DMS153 (cell line): Measurements from ENCODE around the gene CTU2.

Experiments used
- DNase-seq: peaks from one replicate; lab custom pipeline; 2025; lab: John Stamatoyannopoulos, UW

Gene CTU2

DNA sequence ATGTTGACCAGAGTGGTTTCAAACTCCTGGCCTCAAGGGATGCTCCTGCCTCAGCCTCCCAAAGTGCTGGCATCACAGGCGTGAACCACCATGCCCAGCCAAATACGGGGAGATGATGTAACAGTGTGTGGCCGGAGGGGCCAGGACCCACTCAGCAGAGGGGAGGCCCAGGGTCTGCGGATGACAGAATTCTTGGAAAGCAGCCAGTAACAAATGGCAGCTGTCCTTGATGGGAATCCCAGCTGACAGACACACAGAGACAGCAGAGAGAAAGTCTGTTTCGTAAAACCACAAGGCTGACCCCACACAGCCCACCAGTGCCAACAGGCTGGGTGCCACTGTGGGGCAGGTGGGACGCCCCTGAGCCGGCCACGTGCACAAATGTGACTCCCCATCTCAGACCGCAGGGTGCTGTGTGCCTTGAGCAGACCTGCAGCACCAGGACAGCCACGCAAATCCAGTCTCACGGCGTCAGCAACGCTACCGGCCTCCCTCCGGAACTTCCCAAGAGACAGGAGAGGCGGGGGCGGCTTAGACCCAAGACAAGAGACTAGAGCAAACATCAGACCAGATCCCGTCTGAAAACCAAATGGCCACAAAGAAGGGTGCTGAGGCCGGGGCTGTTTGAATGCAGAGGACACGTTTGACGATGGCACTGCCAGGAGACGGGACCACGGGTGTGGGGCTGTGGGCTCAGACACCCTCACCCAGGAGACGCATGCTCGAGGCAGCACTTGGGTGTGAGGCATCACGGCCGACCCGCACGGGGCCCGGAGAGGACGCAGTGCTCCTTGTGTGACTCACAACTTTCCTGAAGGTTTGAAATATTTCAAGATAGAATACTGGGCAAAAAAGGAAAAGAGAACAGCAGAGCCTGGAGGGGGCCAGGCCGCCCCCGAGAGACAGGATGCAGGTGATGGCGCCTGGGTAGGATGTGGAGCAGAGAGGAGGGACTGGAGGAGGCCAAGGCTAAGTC, 24.6 kb downstream of the CTU2 start:
- no peak for DNase-seq

DNA sequence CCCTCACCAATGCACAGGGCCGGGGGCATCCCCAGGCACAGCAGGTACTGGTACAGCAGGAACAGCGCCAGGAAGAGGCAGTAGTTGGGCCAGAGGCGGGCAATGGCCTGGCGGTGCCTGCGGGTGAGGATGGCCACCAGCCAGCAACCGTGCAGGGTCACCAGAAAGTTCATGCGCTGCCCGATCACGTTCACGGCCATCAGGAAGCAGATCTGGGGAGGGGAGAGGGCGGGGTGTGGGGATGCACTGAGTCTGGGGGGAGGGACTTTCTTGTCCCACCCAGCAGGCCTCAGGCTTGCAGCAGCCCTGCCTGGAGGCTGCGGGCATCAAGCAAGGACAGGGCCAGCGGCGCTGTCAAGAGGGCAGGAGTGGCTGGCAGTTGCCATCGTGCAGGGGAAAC, 25.4 kb downstream of the CTU2 start:
- no peak for DNase-seq

DNA sequence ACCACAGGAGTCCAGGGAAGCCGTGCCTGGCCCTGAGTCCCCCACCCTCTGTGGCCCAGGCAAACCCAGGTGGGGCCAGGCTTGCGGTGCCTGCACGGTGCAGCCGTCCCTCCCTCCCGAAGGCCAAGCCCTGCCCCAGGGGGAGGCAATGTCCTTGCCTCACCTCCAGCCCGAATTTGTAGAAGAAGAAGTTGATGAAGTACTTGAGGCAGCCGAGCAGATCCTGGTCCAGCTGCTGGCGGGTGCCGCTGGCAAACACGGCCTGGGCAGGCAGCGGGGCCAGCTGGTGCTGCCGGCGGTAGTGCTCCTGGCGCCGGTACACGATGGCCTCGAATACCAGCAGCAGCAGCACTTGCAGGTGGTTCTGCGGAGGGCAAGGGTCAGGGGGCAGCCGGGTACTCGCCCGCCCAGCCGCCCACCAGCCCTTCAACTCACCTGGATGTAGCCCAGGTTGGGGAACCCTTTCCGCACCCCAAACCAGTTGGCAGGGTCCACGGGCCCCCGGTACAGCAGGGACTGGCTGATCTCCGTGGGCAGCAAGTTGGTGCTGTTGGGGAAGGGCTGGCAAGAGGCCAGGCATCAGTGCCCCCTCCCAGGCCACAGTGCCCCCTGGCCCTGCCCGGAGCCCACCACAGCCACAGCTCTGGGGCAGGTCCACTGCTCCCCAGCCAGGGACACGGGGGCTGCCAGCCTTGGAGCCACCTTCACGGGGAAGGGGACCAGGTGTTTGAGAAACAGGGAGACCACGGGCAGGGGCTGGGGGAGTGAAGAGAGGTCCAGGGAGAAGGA, 26.1 kb downstream of the CTU2 start:
- DNase-seq = no peak

DNA sequence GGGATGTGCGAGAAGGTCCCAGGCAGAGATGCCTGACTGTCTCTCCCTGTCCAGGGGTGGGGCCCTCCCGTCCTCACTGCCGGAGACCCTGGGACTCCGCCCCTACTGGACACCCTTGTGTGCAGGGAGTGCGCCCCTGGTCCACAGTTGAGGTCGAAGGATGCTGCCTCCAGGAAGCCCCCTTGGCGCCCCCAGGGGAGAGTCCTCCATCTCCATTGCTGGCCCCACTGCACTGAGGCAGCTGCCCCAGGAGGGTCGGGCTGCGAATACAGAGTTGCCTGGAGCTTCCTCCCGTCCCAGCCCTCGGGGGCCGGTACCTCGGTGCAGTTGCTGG, 26.6 kb downstream of the CTU2 start:
- no peak for DNase-seq

DNA sequence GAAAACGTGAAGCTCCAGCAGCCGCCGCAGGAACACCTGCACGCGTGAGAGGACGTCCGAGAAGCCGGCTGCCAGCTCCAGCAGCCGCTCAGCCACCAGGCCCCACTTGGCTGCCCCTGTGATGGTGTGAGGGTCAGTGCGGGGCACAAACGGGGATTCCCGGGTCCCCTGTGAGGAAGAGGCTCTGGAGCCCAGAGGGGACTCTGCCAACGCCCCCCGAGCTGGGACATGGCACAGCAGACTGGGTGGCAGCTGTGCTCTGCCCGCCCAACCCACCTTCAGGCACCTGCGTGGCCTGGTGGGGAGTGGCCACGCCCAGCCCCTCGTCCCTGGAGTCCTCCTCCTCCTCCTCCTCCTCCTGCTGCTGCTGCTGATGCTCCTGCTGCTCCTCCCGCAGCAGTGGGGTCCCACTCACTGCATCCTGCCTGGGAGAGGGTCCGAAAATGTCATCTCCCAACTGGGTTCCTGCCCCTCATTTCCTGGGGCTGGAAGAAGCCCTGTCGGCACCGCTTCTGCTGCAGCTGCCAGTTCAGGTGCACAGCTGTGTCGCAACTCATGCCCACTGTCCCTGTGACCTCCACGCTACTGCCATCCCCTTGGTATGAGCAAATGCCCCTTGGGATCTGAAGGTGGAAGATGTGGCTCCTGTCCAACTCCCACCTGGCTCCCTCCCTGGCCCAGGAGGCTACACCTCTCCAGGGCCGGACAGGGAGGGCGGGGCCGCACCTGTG, 27.5 kb downstream of the CTU2 start:
- DNase-seq = no peak

DNA sequence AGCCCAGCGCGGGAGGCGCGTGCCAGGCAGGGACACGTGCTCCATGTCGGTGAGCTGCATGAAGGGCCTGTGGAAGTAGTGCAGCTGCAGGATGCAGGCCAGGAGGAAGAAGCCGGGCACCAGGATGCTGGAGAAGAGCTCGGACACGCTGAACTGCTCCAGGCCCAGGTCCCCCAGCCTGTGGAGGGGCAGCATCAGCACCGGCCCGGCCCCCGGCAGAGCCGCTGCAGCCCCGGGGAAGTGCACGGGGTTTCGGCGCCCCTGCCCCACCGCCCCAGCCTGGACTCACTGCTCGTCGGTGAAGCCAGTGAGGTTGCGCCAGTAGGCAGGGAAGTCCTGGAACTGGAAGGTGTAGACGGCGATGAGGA, 28.0 kb downstream of the CTU2 start:
- peak; percentile 47 for DNase-seq

DNA sequence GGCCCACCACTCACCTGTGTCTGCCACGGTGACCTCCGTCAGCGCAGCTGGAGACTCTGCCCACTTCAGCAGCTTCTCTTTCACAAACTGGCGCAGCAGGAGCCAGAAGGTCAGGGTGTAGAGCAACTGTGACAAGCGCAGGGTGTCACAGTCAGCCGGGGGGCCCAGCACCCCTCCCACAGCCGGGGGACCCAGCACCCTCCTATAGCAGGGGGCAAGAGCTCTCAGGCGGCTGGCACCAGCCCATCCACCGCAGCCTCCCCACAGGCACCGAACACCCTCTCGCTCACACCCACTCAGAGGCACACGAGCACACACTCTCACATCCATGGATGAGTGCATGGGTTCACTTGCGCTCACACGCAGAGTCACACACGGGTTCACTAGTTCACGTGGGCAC, 28.8 kb downstream of the CTU2 start:
- DNase-seq = no peak

DNA sequence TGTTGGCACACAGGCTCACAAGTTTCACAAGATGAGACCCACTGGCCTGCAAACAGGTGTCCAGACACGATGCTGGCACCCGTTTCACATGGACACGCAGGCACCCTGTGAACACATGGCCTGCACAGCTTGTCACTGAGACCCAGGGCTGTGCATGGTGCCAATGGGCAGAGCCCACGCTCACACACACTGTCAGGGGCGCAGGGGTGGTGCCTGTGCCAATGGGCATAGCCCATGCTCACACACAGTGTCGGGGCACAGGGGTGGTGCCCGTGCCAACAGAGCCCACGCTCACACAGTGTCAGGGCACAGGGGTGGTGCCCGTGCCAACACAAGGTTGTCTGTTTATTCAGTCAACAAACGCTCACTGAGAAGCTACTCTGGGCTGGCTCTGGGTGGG, 29.3 kb downstream of the CTU2 start:
- no peak for DNase-seq

DNA sequence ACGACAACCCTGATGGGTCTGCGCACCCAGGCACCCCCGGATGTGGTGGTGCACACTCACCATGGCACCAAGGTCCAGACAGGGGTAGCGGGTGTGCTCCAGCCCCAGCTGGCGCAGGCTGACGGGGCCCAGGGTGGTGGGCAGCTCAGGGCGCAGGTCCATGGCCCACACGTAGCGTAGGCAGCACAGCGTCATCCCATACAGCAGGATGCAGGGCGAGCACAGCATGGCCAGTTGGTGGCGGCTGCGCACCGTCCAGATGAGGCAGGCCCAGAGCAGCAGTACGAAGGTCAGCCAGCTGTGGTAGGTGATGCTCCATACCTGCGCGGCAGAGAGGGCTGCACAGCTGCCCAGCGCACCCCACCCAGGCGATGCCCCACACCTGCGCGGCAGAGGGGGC, 29.8 kb downstream of the CTU2 start:
- DNase-seq = no peak

DNA sequence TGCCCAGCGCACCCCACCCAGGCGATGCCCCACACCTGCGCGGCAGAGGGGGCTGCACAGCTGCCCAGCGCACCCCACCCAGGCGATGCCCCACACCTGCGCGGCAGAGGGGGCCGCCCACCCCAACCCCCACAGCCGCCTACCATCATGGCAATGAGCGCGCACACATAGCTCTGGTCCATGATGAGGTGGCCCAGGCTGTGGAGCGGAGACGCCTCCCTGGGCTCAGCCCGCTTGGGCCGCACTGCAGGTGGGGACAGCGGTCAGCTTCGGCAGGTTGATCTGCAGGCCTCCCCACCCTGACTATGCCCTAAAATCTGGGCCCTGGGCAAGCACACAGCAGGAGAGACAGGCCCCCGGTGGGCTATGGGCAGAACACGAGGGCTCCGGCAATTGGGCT, 30.2 kb downstream of the CTU2 start:
- no peak for DNase-seq

DNA sequence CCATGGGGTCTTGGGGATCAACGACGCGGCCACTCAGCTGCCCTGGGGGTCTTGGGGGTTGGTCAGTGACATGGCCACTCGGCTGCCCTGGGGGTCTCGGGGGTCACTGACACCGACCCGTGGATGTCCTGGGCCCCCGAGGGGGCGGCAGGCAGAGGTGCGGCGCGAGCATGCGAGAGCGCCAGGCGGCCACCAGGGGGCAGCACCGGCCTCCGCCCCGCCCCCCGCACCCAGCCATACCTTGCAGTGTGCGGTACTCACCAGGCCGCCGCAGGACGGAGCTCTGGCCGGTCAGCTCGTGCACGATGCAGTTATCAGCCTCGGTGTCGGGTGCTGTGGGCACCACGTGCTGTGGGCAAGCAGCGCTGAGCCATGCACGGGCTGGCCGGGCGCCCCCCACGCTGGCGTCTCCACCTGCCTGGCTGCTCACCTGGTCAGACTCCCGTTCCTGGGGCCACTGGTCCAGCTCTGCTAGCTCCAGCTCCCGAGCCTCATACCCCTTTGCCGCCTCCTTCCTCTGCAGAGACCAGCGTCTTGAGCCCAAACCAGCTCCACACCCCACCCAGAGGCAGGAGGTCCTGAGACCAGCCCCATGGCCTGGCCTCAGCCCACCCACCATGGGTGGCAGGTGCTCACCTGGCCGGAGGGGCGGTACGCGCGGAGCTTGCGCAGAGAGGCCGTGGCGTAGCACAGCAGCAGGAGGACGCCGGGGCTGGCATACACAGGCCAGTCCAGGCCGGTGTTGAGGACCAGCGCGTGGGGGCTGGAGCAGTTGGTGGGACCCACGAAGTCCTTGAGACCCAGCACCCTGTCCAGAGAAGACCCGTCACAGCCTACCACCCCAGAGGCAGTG, 31.2 kb downstream of the CTU2 start:
- DNase-seq = peak; percentile 30

DNA sequence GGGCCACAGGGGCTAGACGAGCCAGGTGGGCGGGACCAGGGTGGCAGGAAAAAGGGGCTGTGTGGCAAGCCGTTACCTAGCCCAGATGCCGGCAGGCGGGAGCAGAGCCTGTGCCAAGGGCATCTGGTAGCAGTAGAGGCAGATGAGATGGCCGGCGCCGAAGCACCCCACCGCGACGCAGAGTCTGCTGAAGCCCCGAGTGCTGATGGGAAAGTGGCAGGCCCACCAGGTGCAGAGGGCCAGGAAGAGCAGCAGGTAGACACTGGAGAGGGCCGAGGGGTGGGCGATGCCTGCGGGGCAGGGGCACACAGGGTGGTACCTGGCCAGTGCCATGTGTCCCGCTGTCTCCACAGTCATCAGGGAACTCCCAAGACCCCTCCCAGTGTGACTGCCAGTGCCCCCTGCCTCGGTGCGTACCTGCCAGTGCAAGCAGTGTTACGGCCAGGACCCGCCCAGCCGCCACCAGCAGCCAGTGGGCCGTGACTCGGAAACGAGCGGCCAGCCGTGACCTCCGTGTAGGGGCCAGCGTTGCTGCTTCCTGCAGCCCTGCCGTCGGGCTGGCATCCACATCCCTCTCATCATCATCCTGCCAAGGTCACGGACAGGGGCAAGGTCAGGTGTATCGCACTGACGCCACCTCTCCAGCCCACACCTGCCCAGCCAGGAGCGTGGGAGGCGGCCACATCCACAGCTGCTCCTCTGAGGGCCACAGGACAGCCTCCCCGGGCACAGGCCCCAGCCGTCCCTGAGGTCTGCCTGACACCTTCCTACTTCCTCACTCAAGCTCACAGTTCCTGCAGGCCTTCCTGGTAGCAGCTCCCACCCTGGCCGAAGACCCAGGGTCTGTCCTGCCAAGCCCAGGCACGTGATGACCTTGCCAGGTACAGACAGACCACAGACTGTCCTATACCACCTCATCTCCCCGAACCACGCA, 32.1 kb downstream of the CTU2 start:
- no peak for DNase-seq

DNA sequence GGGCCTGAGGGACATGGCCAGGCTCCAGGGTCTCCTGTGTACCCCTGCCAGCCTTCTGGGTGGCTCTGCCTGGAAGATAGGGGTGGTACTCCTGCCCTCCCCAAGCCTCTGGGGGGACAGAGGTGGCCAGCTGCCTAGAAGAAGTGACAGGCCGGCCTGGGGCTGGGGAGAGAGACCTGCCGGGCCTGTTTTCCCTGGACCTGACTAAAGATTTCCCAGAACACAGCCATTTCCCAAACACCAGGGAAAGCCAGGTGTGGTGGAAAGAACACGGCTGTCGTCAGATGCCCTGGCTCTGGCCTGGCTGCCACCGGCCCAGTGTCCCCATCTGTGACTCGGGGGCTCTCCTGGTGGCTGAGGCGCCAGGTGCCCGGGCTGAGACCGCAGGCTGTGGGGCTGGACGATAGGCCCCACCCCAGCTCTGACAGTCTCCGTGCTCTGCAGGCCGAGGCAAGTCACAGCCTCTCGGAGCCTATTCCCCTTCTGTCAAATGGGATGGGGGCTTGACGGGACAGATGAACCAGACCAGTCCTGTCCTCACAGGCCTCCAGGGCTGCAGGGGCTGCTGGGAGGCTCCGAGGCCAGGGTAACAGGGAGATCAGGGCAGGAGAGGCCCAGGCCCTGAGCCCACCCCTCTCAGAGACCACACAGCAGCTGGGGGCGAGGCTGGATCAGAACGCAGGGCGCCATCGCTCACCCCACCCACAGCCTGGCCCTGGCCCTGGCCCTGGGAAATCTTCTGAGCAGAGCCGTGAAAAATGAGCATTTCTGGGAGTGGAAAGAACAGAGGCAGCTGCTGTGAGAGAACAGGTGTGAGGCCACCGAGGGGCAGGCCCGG, 33.1 kb downstream of the CTU2 start:
- DNase-seq = no peak

DNA sequence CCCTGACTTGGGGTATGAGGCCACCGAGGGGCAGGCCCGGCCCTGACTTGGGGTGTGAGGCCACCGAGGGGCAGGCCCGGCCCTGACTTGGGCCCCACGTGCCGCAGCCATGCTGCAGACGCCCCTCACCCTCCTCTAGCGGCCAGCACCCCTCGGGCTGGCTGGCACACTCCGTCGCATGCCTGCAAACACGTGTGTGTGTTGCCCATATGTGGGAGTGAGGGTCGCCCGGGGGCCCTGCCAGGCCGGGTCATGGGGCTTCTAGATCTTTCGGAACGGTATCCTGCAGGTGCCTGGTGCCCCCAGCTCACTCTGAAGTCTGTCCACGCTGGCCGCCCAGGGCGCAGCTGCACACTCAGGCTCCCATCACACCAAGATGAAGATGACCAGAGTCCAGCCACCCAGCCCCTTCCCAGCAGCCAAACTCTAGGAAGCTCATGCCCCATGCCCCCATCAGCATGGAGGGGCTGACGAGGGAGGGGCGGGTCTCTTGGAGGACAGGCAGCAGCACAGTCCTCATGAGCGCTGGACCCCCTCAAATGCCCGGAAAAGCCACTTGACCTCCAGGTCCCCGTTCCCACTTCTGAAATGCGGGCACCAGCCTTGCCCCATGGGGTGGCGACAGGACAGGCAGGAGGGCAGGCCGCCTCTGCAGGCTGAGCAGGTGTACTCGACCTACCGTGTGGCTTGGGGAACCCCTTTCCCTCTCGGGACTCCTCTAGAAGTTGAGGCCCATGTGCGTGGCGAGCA, 33.8 kb downstream of the CTU2 start:
- no peak for DNase-seq

DNA sequence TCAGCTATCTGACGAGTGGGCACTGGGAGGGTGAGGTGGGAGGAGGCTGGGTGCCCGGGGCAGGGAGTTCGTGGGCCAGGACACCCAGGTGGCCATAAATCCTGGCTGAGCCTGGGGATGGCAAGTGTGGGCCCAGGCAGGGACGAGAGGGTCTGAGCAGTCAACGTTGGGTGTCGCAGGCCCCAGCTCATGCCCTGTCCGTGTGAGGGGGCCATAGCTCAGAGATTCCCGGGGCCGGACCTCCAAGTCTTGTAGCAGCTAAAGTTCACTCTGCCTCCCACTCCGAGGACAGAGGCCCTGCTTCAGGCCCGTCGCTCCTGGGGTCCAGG, 34.4 kb downstream of the CTU2 start:
- DNase-seq = no peak

DNA sequence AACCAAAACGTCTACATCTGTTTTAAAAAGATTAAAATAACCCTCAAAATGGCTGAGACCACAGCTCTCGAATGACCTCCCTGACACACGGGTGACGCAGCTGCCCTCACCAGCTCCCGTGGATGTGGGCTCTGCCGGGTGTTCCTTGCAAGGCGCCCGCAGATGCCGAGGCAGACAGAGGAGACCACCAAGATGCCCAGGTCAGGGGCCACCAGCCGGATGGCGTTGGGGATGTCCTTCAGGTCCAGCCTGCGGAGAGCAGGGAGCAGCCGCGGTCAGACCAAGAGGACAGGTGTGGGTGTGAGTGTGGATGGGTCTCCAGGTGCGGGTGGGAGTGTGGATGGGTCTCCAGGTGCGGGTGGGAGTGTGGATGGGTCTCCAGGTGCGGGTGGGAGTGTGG, 35.1 kb downstream of the CTU2 start:
- DNase-seq = no peak

DNA sequence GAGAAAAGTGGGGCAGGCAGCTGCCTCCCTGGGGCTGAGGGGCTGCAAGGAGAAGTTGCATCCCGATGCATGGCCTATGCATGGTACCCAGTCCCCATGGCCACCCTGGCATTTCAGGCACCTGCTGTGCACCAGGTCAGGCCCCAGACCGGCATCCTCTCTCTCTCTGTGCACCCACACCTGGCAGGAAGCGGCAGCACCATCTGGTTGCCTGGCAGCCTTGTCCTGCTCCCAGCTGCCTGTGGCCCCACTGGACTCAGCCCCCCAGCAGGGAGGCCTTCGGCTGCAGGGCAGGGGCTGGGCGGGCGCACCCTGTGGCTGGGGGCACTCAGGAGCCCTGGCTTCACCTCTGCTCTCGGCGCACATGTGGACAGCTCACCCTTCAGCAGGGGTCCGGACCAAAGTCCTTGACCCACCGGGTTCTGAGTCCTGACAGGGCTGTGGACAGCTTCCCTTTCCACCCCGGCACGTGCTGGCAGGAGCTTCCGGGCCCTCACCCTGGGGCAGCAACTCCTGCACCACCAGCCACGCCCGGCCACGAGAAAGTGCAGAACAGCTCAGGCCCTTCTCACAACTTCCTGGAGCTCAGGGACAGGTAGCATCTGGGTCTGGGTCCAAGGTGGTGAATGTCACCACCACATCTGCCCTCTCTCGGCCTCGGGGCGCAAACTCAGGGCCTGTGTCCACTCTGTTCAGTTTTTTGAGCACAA, 36.7 kb downstream of the CTU2 start:
- no peak for DNase-seq
